GM18951 (cell line): ENCODE results near the gene AUP1.

Source experiments
- POLR2A ChIP-seq: IDR thresholded peaks from 4 replicates; pipeline ENCODE4 v1.6.1; 2011; ENCODE audit warnings: mild to moderate bottlenecking; ENCODE audit not compliant: insufficient read length, insufficient read depth; ENCODE audit errors: extremely low read depth
- in situ Hi-C: fragments of 300-500 bp; cut with MboI; formaldehyde crosslinking; loops from one replicate; pipeline ENCODE4 v1.12.0; 2022; ENCODE audit warnings: low sequenced_read_pairs, mixed read lengths, inconsistent platforms; ENCODE audit not compliant: unreplicated experiment

Gene AUP1

GRCh38 chr2:74482801-74483674, 46.5 kb downstream of the AUP1 start, which contains the start of the genes CCDC142 and TTC31:
Gene CCDC142 (minus strand): TSS chr2:74482998. CDS start chr2:74482837, 161 bp downstream.
Gene TTC31 (plus strand): TSS chr2:74483081. CDS start chr2:74483096, 15 bp downstream.
- in situ Hi-C loops = no loop called here
- TF ChIP-seq POLR2A = peak; percentile 77

- in situ Hi-C loops = no loop called here
- no peak for TF ChIP-seq POLR2A
These were observed 47.3 kb downstream of the AUP1 start for GRCh38 chr2:74481961-74482800.

GRCh38 chr2:74481431-74481830, 48.1 kb downstream of the AUP1 start:
- in situ Hi-C loops = no loop called here
- no peak for TF ChIP-seq POLR2A
